Natural killer cell (primary cell): ENCODE results near the gene UST. TPM values are rescaled to one million over a fixed set of nuclear protein-coding genes. Genes with fewer than 3 reads are reported as not detected.

Experiments
- ATAC-seq, 3 donors: fragments of 150-1000 bp in 2 of 3; fragments of 200-7000 bp in 1 of 3; cut with Tn5 transposase; 1 replicate in 1 of 3; 2 replicates in 2 of 3; pipeline ENCODE4 v1.10.0; 2021; ENCODE audit warnings: mild to moderate bottlenecking in 2 of 3, moderate library complexity in 2 of 3
- DNase-seq, 2 donors: peaks; one replicate each; pipeline versions ENCODE4 v3.0.0 to v3.0.0-alpha.2; 2013 to 2021; ENCODE audit warnings: mixed read lengths in 1 of 2
- H3K27ac ChIP-seq: one replicate; pipeline ENCODE4 v1.5.1; 2013; ENCODE audit warnings: mild to moderate bottlenecking, low read length
- H3K27me3 ChIP-seq: one replicate; pipeline ENCODE4 v1.6.1; 2013; ENCODE audit warnings: low read length; ENCODE audit not compliant: control insufficient read depth, insufficient read depth
- H3K36me3 ChIP-seq: one replicate; pipeline ENCODE4 v1.6.1; 2013; ENCODE audit warnings: low read length; ENCODE audit not compliant: control insufficient read depth, insufficient read depth
- H3K4me1 ChIP-seq: one replicate; pipeline ENCODE4 v1.6.1; 2013; ENCODE audit warnings: low read length; ENCODE audit not compliant: control insufficient read depth, insufficient read depth
- H3K4me3 ChIP-seq: one replicate; pipeline ENCODE4 v1.5.1; 2013; ENCODE audit warnings: low read length
- H3K9me3 ChIP-seq: one replicate; pipeline ENCODE4 v1.6.1; 2013; ENCODE audit warnings: low read length; ENCODE audit not compliant: control insufficient read depth, insufficient read depth
- H3K27ac Mint-ChIP-seq, 2 donors: one replicate each; pipeline ENCODE4 v1.8.0; 2022; ENCODE audit warnings: mild to moderate bottlenecking in 2 of 2, mixed read lengths in 2 of 2, moderate library complexity in 1 of 2
- H3K27me3 Mint-ChIP-seq, 2 donors: one replicate each; pipeline ENCODE4 v1.8.0; 2022; ENCODE audit warnings: low read depth in 2 of 2, mixed read lengths in 2 of 2
- H3K36me3 Mint-ChIP-seq: one replicate; pipeline ENCODE4 v1.8.0; 2022; ENCODE audit warnings: mixed read lengths
- H3K4me1 Mint-ChIP-seq, 2 donors: one replicate each; pipeline ENCODE4 v1.8.0; 2022; ENCODE audit warnings: mixed read lengths in 2 of 2
- H3K4me3 Mint-ChIP-seq: one replicate; pipeline ENCODE4 v1.8.0; 2022; ENCODE audit warnings: mild to moderate bottlenecking, moderate library complexity, mixed read lengths
- H3K9me3 Mint-ChIP-seq, 2 donors: one replicate each; pipeline ENCODE4 v1.8.0; 2022; ENCODE audit warnings: mixed read lengths in 2 of 2
- WGBS: methylation state at CpG from one replicate; pipeline ENCODE4 v1.1.7; 2013; ENCODE audit warnings: missing lambda C conversion rate; ENCODE audit not compliant: insufficient coverage; 5-methylcytosine and 5-hydroxymethylcytosine counted together
- intact Hi-C: fragments of 100-400 bp; cut with micrococcal nuclease; formaldehyde crosslinking; loops from one replicate; pipeline ENCODE4 v1.14.2; 2022
- total RNA-seq, 4 donors: library from RNA; stranded (reverse); fragments of 120-200 nt in 1 of 4; gene quantifications; one replicate each; pipeline versions ENCODE4 v1.2.3 to v1.2.4, GENCODE V29; 2013 to 2022
- TF ChIP-seq, protein P1 (sequence below): fragments of 200-600 bp; IDR thresholded peaks from one replicate; pipeline ENCODE4 v1.8.0; 2022; ENCODE audit warnings: antibody characterized with exemption

The UST gene
- total RNA-seq, 3 donors from 2014 or later (not counting 1 experiment from before 2014, with no cell fraction given), result 6.3 to 11.9 (median 10.6) TPM

DNA sequence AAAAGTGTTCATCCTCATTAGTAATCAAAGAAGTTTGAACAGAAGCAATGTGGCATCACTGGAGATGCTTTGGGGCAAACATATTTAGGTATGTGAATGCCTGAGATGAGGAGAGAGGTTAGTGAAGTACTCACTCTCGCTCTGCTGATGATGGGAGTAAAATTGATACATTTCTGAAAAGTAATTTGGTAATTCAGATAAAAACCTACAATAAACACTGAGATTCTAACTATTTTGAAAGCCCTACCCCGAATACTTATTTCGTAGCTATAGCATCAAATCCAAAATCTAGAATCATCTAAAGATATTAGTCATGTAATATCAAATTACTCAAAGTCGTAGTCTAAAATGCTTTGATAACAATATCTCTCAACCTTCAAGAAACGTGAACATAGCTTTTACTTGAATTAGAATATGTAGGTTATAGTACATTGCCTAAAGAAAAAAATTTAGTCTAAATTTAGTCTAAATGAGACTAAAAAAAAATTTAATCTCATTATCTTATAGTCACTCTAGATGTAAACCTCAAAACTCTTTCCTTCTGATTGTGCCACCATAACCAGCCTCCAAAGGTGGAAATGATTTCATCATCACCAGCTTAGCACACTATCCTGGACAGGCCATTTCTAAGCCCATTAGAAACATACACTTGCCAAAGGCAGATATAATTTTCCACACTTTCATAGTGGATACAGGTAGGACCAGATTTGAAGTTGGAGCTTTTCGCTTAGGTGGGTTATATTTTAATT lies 338.2 kb downstream of the UST start:
- H3K27me3 ChIP-seq, result no peaks in the 10 kb centered on the region
- H3K27ac Mint-ChIP-seq, result no peak overlapping the region
- no peaks in the 10 kb centered on the region for H3K4me1 ChIP-seq
- H3K36me3 ChIP-seq, result no peaks in the 10 kb centered on the region
- H3K9me3 Mint-ChIP-seq, result no peaks in the 10 kb centered on the region
- H3K27ac ChIP-seq, result no peak overlapping the region
- DNase-seq (no peak), ATAC-seq (no peak)
- peaks cover 0 to 2% of the 10 kb centered on the region in 2 donors for H3K27me3 Mint-ChIP-seq
- intact Hi-C loops, result loop anchor here (5.0 kb wide), 1 partner anchor 58 kb away; no protein-coding TSS in a partner anchor
- TF ChIP-seq, protein P1, sequence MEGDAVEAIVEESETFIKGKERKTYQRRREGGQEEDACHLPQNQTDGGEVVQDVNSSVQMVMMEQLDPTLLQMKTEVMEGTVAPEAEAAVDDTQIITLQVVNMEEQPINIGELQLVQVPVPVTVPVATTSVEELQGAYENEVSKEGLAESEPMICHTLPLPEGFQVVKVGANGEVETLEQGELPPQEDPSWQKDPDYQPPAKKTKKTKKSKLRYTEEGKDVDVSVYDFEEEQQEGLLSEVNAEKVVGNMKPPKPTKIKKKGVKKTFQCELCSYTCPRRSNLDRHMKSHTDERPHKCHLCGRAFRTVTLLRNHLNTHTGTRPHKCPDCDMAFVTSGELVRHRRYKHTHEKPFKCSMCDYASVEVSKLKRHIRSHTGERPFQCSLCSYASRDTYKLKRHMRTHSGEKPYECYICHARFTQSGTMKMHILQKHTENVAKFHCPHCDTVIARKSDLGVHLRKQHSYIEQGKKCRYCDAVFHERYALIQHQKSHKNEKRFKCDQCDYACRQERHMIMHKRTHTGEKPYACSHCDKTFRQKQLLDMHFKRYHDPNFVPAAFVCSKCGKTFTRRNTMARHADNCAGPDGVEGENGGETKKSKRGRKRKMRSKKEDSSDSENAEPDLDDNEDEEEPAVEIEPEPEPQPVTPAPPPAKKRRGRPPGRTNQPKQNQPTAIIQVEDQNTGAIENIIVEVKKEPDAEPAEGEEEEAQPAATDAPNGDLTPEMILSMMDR, result no peak
- no peak overlapping the region for H3K4me3 ChIP-seq
- no peaks in the 10 kb centered on the region for H3K9me3 ChIP-seq
- H3K4me3 Mint-ChIP-seq, result no peak overlapping the region
- H3K36me3 Mint-ChIP-seq, result no peaks in the 10 kb centered on the region
- WGBS, result 67% methylated on average over 2 of the region's 6 CpGs
- H3K4me1 Mint-ChIP-seq, result peaks cover 0 to 4% of the 10 kb centered on the region in 2 donors

DNA sequence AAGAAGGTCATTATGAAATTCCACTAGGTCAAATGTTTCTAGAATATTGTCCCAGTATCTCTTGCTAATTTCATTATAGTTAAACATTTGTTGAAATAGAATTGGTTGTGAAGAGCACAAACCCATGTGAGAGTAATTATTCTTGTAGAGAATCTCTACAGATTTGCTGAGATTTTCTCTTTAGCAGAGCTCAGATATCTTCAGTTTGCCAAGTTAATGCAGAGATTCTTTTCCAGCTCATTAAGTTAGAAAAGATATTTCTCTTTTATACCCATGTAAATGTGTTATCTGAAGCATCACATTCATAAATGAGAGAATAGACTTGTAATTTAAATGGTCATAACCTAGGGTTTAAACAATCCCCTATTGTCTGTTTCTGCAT lies 338.7 kb downstream of the UST start:
- H3K27ac ChIP-seq, result no peak overlapping the region
- intact Hi-C loops, result no loop called here
- Mint-ChIP-seq H3K9me3 (no peaks in the 10 kb centered on the region), H3K27me3 (peaks cover 0 to 2% of the 10 kb centered on the region in 2 donors), H3K27ac (no peak overlapping the region), H3K36me3 (no peaks in the 10 kb centered on the region), H3K4me1 (peaks cover 0 to 4% of the 10 kb centered on the region in 2 donors), H3K4me3 (no peak overlapping the region)
- ATAC-seq, result no peak
- no peak for DNase-seq
- H3K4me1 ChIP-seq, result no peaks in the 10 kb centered on the region
- TF ChIP-seq, protein P1, result no peak
- no peak overlapping the region for H3K4me3 ChIP-seq
- no peaks in the 10 kb centered on the region for H3K27me3 ChIP-seq
- no peaks in the 10 kb centered on the region for H3K9me3 ChIP-seq
- H3K36me3 ChIP-seq, result no peaks in the 10 kb centered on the region

DNA sequence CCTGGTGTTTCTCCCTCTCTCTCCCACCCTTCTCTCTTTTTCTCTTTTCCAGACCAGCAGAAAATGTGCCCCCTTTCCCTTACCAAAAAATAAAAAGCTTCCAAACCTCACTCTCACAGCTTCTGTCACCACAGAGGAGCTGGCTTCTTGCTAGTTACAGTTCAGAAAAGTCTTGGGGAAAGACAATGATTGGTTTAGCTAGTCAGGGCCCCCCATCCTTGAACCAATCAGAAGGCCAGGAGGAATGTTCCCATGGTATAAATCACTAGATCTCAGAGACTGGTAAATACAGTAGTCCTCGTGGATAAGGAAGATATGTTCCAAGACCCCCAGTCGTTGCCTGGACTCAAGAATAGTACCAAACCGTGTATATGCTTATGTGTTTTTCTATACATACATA lies 339.5 kb downstream of the UST start:
- H3K9me3 ChIP-seq, result no peaks in the 10 kb centered on the region
- ATAC-seq, result no peak
- Mint-ChIP-seq H3K27ac (no peak overlapping the region), H3K27me3 (peaks cover 0 to 2% of the 10 kb centered on the region in 2 donors), H3K4me3 (no peak overlapping the region), H3K9me3 (no peaks in the 10 kb centered on the region), H3K4me1 (peaks cover 0 to 4% of the 10 kb centered on the region in 2 donors), H3K36me3 (no peaks in the 10 kb centered on the region)
- H3K36me3 ChIP-seq, result no peaks in the 10 kb centered on the region
- DNase-seq, result no peak
- intact Hi-C loops, result no loop called here
- no peaks in the 10 kb centered on the region for H3K4me1 ChIP-seq
- WGBS, result 89% methylated on average over 1 of the region's 3 CpGs
- no peak overlapping the region for H3K4me3 ChIP-seq
- H3K27me3 ChIP-seq, result no peaks in the 10 kb centered on the region
- no peak overlapping the region for H3K27ac ChIP-seq
- TF ChIP-seq, protein P1, result no peak

DNA sequence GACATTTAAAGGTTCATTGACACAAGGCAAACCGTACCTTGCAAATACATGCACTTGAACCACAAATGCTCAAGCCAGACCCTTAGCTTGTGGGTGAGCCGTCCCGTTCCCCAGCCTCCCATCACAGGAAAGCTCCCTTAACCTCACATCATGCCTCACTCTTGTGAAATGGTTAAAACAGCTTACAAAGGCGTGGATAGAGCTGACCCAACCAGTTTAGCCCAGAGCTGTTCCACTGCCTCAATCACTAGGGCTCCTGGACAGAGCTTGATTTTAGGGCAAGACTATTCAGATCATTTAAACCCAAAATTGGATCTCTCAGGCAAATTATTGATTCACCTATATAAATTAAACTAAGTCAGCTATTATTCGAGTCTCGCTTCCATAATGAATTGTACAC lies 341.1 kb downstream of the UST start:
- Histone ChIP-seq H3K27me3 (no peaks in the 10 kb centered on the region), H3K4me1 (no peaks in the 10 kb centered on the region), H3K36me3 (no peaks in the 10 kb centered on the region), H3K27ac (no peak overlapping the region), H3K4me3 (no peak overlapping the region), H3K9me3 (no peaks in the 10 kb centered on the region)
- H3K4me1 Mint-ChIP-seq, result no peaks in the 10 kb centered on the region
- WGBS, result 94% methylated on average over 6 of the region's 6 CpGs
- no peak overlapping the region for H3K4me3 Mint-ChIP-seq
- DNase-seq (no peak), ATAC-seq (no peak)
- H3K36me3 Mint-ChIP-seq, result no peaks in the 10 kb centered on the region
- intact Hi-C loops, result no loop called here
- no peaks in the 10 kb centered on the region for H3K9me3 Mint-ChIP-seq
- TF ChIP-seq, protein P1, result no peak
- no peak overlapping the region for H3K27ac Mint-ChIP-seq
- H3K27me3 Mint-ChIP-seq, result peaks cover 0 to 2% of the 10 kb centered on the region in 2 donors
